Nephron progenitor cell (in vitro differentiated cells): ENCODE measurements around the gene OR6C2.
"Not testable (repeated sequence)": the region's sequence is repeated elsewhere in the genome, so short reads cannot be mapped to it uniquely, and the experiment has no call there.

Experiments
- DNase-seq: peaks from one replicate; pipeline ENCODE4 v3.0.0; 2021
- H3K27ac Mint-ChIP-seq: 2 replicates; pipeline ENCODE4 v1.8.0; 2021; ENCODE audit warnings: mild to moderate bottlenecking, moderate library complexity, mixed read lengths
- H3K27me3 Mint-ChIP-seq: 2 replicates; pipeline ENCODE4 v1.8.0; 2021; ENCODE audit warnings: mild to moderate bottlenecking, low read depth, mixed read lengths; ENCODE audit not compliant: poor library complexity
- H3K36me3 Mint-ChIP-seq: 2 replicates; pipeline ENCODE4 v1.8.0; 2021; ENCODE audit warnings: low read depth, mixed read lengths
- H3K4me1 Mint-ChIP-seq: 2 replicates; pipeline ENCODE4 v1.8.0; 2021; ENCODE audit warnings: mixed read lengths
- H3K4me3 Mint-ChIP-seq: 2 replicates; pipeline ENCODE4 v1.8.0; 2021; ENCODE audit warnings: mild to moderate bottlenecking, moderate library complexity, mixed read lengths
- H3K9me3 Mint-ChIP-seq: 2 replicates; pipeline ENCODE4 v1.8.0; 2021; ENCODE audit warnings: mild to moderate bottlenecking, moderate library complexity, mixed read lengths
- CTCF ChIP-seq: fragments of 200-600 bp; sonication (generic); IDR thresholded peaks from 2 replicates; pipeline ENCODE4 v1.5.0; 2021; ENCODE audit warnings: antibody characterized with exemption

Gene OR6C2

DNA sequence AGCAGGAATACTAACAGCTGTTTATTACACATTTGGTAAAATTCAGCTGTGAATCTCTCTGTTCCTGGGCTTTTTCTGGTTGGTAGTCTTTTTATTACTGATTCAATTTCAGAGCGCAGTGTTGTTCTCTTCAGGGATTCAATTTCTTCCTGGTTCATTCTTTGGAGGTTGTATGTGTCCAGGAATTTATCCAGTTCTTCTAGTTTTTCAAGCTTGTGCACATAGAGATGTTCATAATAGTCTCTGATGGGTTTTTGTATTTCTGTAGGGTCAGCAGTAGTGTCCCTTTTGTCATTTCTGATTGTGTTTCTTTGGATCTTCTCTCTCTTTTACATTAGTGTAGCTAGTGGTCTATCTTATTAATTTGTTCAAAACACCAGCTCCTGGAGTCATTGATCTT lies 26.9 kb upstream of the OR6C2 start:
- DNase-seq, result no peak
- TF ChIP-seq CTCF, result no peak
- no peak overlapping the region for H3K27ac Mint-ChIP-seq
- no peak overlapping the region for H3K4me3 Mint-ChIP-seq
- H3K36me3 Mint-ChIP-seq, result peaks cover 12% of the 10 kb centered on the region
- H3K9me3 Mint-ChIP-seq, result peaks cover 23% of the 10 kb centered on the region
- no peaks in the 10 kb centered on the region for H3K27me3 Mint-ChIP-seq
- no peaks in the 10 kb centered on the region for H3K4me1 Mint-ChIP-seq

DNA sequence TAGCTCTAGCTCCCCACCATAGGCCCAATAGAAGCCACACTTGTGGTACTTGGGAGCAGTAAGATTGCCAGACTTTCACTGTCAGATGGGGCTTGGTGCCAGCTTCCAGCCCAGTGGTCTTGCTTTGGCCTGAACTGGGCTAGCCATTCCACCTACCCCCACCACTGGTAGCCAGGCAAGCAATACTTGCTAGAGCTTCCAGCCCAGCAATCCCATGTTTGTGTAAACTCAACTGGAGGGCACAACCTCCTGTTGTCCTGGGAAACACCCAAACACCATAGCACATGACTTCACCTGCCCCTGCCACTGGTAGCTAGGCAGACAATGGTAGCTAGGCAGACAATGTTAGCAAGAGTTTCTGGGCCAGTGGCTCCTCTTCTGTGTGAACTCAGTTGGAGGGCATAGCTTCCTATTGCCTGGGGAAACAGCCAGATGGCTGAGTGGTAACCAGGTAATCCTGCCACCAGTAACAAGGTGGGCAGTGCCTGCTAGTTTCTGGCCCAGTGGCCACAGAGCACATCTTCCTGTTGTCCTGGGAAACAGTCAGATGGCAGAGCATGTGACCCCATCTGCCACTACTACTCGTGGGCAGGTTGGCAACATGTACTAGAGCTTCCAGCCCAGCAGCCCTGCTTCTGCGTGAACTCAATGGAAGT lies 23.4 kb upstream of the OR6C2 start:
- peaks cover 12% of the 10 kb centered on the region for H3K36me3 Mint-ChIP-seq
- DNase-seq, result no peak
- no peak for TF ChIP-seq CTCF
- no peak overlapping the region for H3K4me3 Mint-ChIP-seq
- H3K27ac Mint-ChIP-seq, result no peak overlapping the region
- H3K4me1 Mint-ChIP-seq, result no peaks in the 10 kb centered on the region
- peaks cover 20% of the 10 kb centered on the region for H3K9me3 Mint-ChIP-seq
- H3K27me3 Mint-ChIP-seq, result no peaks in the 10 kb centered on the region

DNA sequence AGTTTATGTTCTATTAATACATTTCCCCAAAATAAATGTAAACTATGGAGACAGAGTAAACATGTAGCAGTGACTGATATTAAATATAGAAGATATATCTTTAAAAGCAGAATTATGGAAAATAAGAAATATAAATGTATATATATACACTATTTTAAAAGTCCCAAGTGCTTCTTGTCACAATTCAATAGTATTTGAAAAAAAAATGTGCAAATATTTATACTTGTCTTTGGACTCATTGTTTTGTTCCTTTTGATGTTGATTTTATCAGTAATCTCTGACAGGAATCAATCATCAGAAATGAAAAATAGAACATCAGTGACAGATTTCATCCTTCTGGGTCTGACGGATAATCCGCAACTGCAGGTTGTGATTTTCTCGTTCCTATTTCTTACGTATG lies 17.9 kb upstream of the OR6C2 start, which contains the start of gene OR6C76:
Gene OR6C76 (plus strand): TSS at position 301 of the 400 bp plus-strand sequence. CDS start 0 bp downstream, at position 301.
- no peak for DNase-seq
- H3K4me3 Mint-ChIP-seq, result no peak within 1 kb of the TSS

DNA sequence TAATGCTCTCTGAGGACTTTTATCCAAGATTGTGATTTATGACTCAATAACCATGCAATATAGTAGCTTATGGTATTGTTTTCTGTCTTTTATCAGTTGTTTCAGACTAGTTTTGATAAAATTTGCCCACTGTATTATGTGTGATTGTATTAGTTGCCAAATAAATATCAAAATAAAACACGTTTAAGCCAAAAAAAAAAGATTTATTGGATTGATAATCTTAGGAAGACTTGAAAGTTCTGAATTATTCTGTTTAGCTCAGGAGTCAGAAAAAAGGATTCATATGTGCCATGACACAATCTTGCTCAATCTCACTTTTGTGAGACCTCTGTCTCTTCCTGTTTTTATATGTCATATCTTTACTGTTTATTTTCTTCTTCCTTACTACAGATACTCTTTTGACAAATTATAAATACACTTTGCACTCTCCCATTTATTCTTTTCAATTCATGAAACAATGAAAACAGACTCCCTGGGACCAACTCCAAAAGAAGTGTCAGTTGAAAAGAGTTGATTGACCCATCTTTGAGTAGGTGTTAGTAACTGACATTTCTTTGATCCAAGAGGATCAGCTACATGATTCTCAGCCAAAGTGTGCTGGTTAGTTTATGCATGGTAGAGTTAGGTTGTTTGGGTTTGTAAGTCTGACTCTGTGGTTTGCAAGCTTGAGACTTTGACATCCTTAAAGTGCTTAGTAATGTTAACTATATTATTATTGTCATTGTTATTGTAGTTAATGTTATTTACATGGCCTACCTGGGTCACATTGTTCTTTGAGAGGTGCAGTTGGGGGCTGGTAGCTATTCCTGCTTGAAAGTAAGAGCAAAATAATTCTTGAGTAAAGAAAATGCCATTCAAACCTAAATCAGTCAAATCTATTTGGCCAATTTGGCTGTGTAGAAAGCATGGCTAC lies 15.3 kb upstream of the OR6C2 start:
- Mint-ChIP-seq H3K4me1 (no peaks in the 10 kb centered on the region), H3K4me3 (no peak overlapping the region), H3K9me3 (peaks cover 5% of the 10 kb centered on the region), H3K27ac (no peak overlapping the region), H3K36me3 (no peaks in the 10 kb centered on the region), H3K27me3 (peaks cover 4% of the 10 kb centered on the region)
- TF ChIP-seq CTCF, result no peak
- no peak for DNase-seq

More for the DNA sequence above, 17.9 kb upstream of the OR6C2 start, which contains the start of gene OR6C76:
- Mint-ChIP-seq H3K9me3 (no peaks in the 10 kb centered on the region), H3K4me1 (no peaks in the 10 kb centered on the region), H3K27me3 (no peaks in the 10 kb centered on the region), H3K36me3 (no peaks in the 10 kb centered on the region), H3K27ac (no peak within 1 kb of the TSS)
- TF ChIP-seq CTCF, result no peak

GRCh38 chr12:55441233-55441632 lies 2.6 kb upstream of the OR6C2 start:
- H3K36me3 Mint-ChIP-seq, H3K4me3 Mint-ChIP-seq, H3K27ac Mint-ChIP-seq, H3K4me1 Mint-ChIP-seq, DNase-seq, H3K27me3 Mint-ChIP-seq: not testable (repeated sequence)
- peaks cover 32% of the 10 kb centered on the region for H3K9me3 Mint-ChIP-seq

DNA sequence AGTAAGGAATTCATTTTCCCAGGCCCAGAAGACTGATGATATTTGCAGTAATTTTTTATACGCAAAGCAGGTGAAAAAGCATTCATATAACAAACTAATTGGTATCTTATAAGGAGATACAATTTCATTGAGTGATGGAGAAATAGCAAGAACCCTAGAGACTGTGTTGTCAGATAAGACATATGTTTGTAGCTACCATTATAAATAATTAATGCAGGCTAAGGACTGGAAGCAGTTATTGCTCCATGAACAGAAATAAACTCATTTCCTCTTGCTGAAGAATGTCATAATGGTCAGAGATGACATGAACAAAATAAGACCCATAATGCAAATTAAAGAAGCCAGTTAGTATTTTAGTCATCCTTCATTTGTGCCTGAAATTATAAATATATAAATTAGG lies 1.5 kb downstream of the OR6C2 start:
- no peak for DNase-seq
- Mint-ChIP-seq H3K4me1 (no peaks in the 10 kb centered on the region), H3K9me3 (peaks cover 22% of the 10 kb centered on the region), H3K27ac (no peak overlapping the region), H3K27me3 (peaks cover 4% of the 10 kb centered on the region), H3K36me3 (peaks cover 2% of the 10 kb centered on the region), H3K4me3 (no peak overlapping the region)
- TF ChIP-seq CTCF, result no peak
